Karpas-422 (cell line): ENCODE results near the gene PPIL1. TPM values are rescaled to one million over a fixed set of nuclear protein-coding genes. Genes with fewer than 3 reads are reported as not detected.

Experiments
- DNase-seq: peaks from one replicate; pipeline ENCODE4 v3.0.0-alpha.2; 2015
- H2AFZ ChIP-seq: fragments of 200-600 bp; sonication (generic); 2 replicates; pipeline ENCODE4 v1.6.1; 2014; ENCODE audit warnings: antibody characterized with exemption, low read length, mixed read lengths
- H3K27ac ChIP-seq: fragments of 200-600 bp; sonication (generic); 2 replicates; pipeline ENCODE4 v1.5.1; 2014; ENCODE audit warnings: mild to moderate bottlenecking, low read length, moderate library complexity
- H3K27me3 ChIP-seq: fragments of 200-600 bp; sonication (generic); 2 replicates; pipeline ENCODE4 v1.6.1; 2014; ENCODE audit warnings: low read length, mixed read lengths
- H3K36me3 ChIP-seq: fragments of 200-600 bp; sonication (generic); 2 replicates; pipeline ENCODE4 v1.6.1; 2014; ENCODE audit warnings: low read length, mixed read lengths; ENCODE audit not compliant: insufficient read depth
- H3K4me1 ChIP-seq: fragments of 200-600 bp; sonication (generic); 2 replicates; pipeline ENCODE4 v1.6.1; 2014; ENCODE audit warnings: mild to moderate bottlenecking, low read length, mixed read lengths
- H3K4me2 ChIP-seq: fragments of 200-600 bp; sonication (generic); 2 replicates; pipeline ENCODE4 v1.6.1; 2014; ENCODE audit warnings: low read length, low read depth, mild to moderate bottlenecking; ENCODE audit not compliant: poor library complexity, severe bottlenecking
- H3K4me3 ChIP-seq: fragments of 200-600 bp; sonication (generic); 2 replicates; pipeline ENCODE4 v1.5.1; 2014; ENCODE audit warnings: mild to moderate bottlenecking, antibody characterized with exemption, low read length, mixed read lengths
- H3K79me2 ChIP-seq: fragments of 200-600 bp; sonication (generic); 2 replicates; pipeline ENCODE4 v1.6.1; 2014; ENCODE audit warnings: mild to moderate bottlenecking, low read length, mixed read lengths
- H3K9ac ChIP-seq: fragments of 200-600 bp; sonication (generic); 2 replicates; pipeline ENCODE4 v1.6.0; 2014; ENCODE audit warnings: low read length
- H3K9me2 ChIP-seq: fragments of 200-600 bp; sonication (generic), shearing (Covaris generic); replicated peaks from 2 replicates; pipeline ENCODE4 v1.6.0; 2014; ENCODE audit warnings: mild to moderate bottlenecking, low read length, moderate library complexity; ENCODE audit not compliant: insufficient read depth
- H3K9me3 ChIP-seq: fragments of 300-700, 200-600 bp; sonication (generic); 2 replicates; pipeline ENCODE4 v1.6.1; 2014; ENCODE audit warnings: low read length, mixed read lengths
- H4K20me1 ChIP-seq: fragments of 200-600 bp; sonication (generic); 2 replicates; pipeline ENCODE4 v1.6.1; 2014; ENCODE audit warnings: mild to moderate bottlenecking, antibody characterized with exemption, low read length, low read depth; ENCODE audit not compliant: insufficient read depth
- total RNA-seq: library from RNA; depleted of rRNA; stranded (reverse); fragments of >200 nt; shearing (Covaris generic); gene quantifications from 2 replicates; pipeline ENCODE4 v1.2.3, GENCODE V29; 2014; ENCODE audit warnings: low replicate concordance

PPIL1 gene
- total RNA-seq, 1 experiment from 2014 or later: 37.3 TPM

DNA sequence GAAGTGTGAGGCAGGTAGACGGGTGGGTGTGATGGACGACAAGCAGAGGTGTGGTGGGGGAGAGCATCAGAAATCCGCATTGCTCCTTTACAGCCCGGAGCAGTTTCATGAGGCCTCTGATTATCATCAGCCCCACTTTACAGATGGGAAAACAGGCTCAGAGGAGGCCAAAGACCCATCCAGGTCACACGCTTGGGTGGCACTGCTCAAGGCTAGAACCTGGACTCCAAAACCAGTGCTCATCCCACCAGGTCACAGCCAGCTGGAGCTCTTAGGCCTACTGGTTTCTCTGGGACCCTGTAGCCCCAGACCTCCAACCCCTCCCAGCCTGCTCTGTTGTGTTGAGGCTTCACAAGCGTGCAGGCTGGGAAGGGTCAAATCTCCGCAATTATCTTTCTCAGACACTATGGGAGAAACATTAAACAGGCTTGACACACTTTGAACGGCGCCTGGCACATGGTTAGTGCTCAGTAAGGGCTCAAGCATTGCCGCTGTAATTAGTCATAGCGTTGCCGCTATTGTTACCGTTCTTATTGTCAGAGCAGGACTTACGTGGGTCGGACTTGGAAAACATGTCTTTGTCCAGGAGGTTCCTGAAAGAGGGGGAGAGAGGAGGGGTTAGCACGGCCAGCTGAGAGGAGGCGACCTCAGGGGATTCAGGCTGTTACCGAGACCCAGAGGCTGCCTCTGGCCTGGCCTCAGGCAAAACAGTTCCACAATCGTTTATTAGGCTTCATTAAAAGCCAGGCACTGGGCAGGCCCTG lies 51.9 kb downstream of the PPIL1 start:
- Histone ChIP-seq H3K27me3 (no peaks in the 10 kb centered on the region), H3K27ac (no peak overlapping the region), H3K79me2 (no peaks in the 10 kb centered on the region), H3K36me3 (no peaks in the 10 kb centered on the region), H3K4me3 (no peak overlapping the region), H3K9ac (no peak overlapping the region), H2AFZ (no peak overlapping the region), H3K9me2 (no peaks in the 10 kb centered on the region), H3K4me1 (no peaks in the 10 kb centered on the region), H3K9me3 (no peaks in the 10 kb centered on the region), H3K4me2 (no peak overlapping the region), H4K20me1 (no peaks in the 10 kb centered on the region)
- DNase-seq: no peak

- Histone ChIP-seq H3K4me2 (no peak overlapping the region), H3K27me3 (no peaks in the 10 kb centered on the region), H3K9me2 (no peaks in the 10 kb centered on the region), H3K9me3 (no peaks in the 10 kb centered on the region), H3K79me2 (no peaks in the 10 kb centered on the region), H3K9ac (no peak overlapping the region), H4K20me1 (no peaks in the 10 kb centered on the region), H3K4me1 (no peaks in the 10 kb centered on the region), H3K4me3 (no peak overlapping the region), H3K36me3 (no peaks in the 10 kb centered on the region), H3K27ac (no peak overlapping the region), H2AFZ (no peak overlapping the region)
- DNase-seq: no peak
Observed at GRCh38 chr6:36821581-36822335, 52.8 kb downstream of the PPIL1 start.

DNA sequence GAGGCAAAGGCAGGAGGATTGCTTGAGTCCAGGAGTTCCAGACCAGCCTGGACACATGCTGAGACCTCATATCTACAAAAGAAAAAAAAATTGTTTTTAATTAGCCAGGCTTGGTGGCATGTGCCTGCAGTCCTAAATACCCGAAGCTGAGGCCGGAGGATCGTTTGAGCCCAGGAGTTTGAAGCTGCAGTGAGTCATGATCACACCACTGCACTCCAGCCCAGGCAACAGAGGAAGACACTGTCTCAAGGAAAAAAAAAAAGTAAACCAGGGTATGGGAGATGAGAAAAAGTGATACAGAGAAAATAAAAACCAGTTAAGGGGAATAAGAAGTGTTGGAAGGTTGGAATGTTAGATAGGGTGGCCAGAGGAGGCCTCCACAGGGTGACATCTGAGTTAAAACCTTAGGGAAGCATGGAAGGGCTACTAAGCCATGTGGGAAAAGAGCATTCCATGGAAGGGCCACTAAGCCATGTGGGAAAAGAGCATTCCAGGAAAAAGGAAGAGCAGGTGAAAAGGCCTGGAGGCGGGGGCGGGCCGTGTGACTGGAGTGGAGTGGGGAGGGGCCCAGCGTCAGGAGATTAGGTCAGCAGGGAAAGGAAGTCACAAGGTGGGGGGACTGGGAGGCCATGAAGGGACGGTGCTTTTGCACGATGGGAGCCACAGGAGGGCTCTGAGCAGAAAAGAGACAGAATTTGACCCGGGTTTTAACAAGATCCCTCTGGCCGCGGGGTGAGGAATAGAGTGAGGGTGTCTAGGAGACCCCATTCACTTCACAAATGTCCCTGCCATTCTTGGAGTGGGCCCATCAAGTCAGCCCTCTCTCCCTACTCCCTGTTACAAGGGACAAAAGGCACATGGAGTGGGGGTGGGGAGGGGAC lies 53.7 kb downstream of the PPIL1 start:
- no peak overlapping the region for H3K4me2 ChIP-seq

DNA sequence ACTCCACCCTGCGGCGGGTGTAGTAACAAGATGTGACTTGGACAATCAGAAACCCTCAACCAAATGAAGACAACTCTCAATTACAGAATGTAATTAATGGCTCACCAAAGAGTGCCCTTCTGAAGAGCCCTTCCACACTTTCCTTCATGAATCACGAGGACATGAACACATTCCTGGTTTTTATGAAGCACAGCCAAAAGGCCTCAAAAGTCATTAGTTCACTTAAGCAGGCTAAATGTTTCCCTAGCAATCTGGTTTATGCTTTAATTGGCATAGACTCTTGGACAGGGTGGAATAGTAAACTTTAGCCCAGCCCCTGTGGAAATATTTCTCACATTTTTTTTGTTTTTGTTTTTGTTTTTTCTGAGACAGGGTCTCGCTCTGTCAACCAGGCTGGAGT lies 55.8 kb downstream of the PPIL1 start:
- Histone ChIP-seq H3K36me3 (no peaks in the 10 kb centered on the region), H3K9me3 (no peaks in the 10 kb centered on the region), H3K4me3 (no peak overlapping the region), H2AFZ (no peak overlapping the region), H3K4me1 (no peaks in the 10 kb centered on the region), H3K27ac (no peak overlapping the region), H3K9ac (no peak overlapping the region), H4K20me1 (no peaks in the 10 kb centered on the region), H3K79me2 (no peaks in the 10 kb centered on the region), H3K9me2 (no peaks in the 10 kb centered on the region), H3K4me2 (no peak overlapping the region), H3K27me3 (no peaks in the 10 kb centered on the region)
- no peak for DNase-seq

More for the DNA sequence above, 53.7 kb downstream of the PPIL1 start:
- H3K36me3 ChIP-seq: no peaks in the 10 kb centered on the region
- H3K9me2 ChIP-seq: no peaks in the 10 kb centered on the region
- H3K27me3 ChIP-seq: no peaks in the 10 kb centered on the region
- no peak overlapping the region for H3K27ac ChIP-seq
- no peaks in the 10 kb centered on the region for H3K79me2 ChIP-seq
- no peak for DNase-seq
- H3K4me3 ChIP-seq: no peak overlapping the region
- no peaks in the 10 kb centered on the region for H3K9me3 ChIP-seq
- no peak overlapping the region for H2AFZ ChIP-seq
- H3K9ac ChIP-seq: no peak overlapping the region
- H3K4me1 ChIP-seq: no peaks in the 10 kb centered on the region
- H4K20me1 ChIP-seq: no peaks in the 10 kb centered on the region

DNA sequence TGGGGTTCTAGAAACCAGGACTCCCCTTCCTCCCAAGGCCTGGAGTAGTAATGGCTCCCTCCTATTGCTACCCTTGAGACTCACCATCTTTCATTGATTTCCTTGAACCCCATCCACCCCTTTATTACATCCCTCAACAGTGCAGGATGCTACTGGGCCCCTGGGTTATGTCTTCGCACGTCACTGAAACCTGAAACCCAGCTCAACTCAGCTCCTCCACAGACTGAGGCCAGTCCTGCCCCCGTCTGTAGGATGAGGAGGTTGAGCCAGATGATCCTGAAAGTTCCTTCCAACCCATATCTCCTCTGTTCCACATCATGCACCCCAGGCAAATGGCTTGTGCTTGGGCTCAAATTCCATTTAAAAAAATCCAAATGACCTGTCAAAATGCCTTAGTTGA lies 56.8 kb downstream of the PPIL1 start:
- Histone ChIP-seq H3K79me2 (no peaks in the 10 kb centered on the region), H3K4me2 (no peak overlapping the region), H3K27ac (no peak overlapping the region), H4K20me1 (no peaks in the 10 kb centered on the region), H3K4me1 (no peaks in the 10 kb centered on the region), H3K9me3 (no peaks in the 10 kb centered on the region), H3K9me2 (no peaks in the 10 kb centered on the region), H3K4me3 (no peak overlapping the region), H3K27me3 (no peaks in the 10 kb centered on the region), H2AFZ (no peak overlapping the region), H3K36me3 (no peaks in the 10 kb centered on the region), H3K9ac (no peak overlapping the region)
- DNase-seq: no peak

GRCh38 chr6:36817176-36817817 lies 57.3 kb downstream of the PPIL1 start:
- Histone ChIP-seq H3K4me3 (no peak overlapping the region), H3K79me2 (no peaks in the 10 kb centered on the region), H3K4me1 (no peaks in the 10 kb centered on the region), H2AFZ (no peak overlapping the region), H3K4me2 (no peak overlapping the region), H3K27ac (no peak overlapping the region), H4K20me1 (no peaks in the 10 kb centered on the region), H3K9ac (no peak overlapping the region), H3K36me3 (no peaks in the 10 kb centered on the region), H3K9me3 (no peaks in the 10 kb centered on the region), H3K9me2 (no peaks in the 10 kb centered on the region), H3K27me3 (no peaks in the 10 kb centered on the region)
- no peak for DNase-seq

GRCh38 chr6:36815962-36816735 lies 58.5 kb downstream of the PPIL1 start:
- H2AFZ ChIP-seq: no peak overlapping the region
- no peak overlapping the region for H3K27ac ChIP-seq
- no peaks in the 10 kb centered on the region for H3K9me3 ChIP-seq
- H3K4me1 ChIP-seq: no peaks in the 10 kb centered on the region
- H3K27me3 ChIP-seq: no peaks in the 10 kb centered on the region
- no peaks in the 10 kb centered on the region for H3K36me3 ChIP-seq
- H4K20me1 ChIP-seq: no peaks in the 10 kb centered on the region
- H3K9ac ChIP-seq: no peak overlapping the region
- no peak overlapping the region for H3K4me3 ChIP-seq
- no peaks in the 10 kb centered on the region for H3K79me2 ChIP-seq
- no peaks in the 10 kb centered on the region for H3K9me2 ChIP-seq
- no peak overlapping the region for H3K4me2 ChIP-seq
- no peak for DNase-seq
